ENCODE measurements around the gene TCF12.

GRCh38 chr15:57332326-57332725 is 413.9 kb downstream of the TCF12 start:
- TF ChIP-seq, protein P1, sequence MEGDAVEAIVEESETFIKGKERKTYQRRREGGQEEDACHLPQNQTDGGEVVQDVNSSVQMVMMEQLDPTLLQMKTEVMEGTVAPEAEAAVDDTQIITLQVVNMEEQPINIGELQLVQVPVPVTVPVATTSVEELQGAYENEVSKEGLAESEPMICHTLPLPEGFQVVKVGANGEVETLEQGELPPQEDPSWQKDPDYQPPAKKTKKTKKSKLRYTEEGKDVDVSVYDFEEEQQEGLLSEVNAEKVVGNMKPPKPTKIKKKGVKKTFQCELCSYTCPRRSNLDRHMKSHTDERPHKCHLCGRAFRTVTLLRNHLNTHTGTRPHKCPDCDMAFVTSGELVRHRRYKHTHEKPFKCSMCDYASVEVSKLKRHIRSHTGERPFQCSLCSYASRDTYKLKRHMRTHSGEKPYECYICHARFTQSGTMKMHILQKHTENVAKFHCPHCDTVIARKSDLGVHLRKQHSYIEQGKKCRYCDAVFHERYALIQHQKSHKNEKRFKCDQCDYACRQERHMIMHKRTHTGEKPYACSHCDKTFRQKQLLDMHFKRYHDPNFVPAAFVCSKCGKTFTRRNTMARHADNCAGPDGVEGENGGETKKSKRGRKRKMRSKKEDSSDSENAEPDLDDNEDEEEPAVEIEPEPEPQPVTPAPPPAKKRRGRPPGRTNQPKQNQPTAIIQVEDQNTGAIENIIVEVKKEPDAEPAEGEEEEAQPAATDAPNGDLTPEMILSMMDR (IDR thresholded peaks at IDR 0.05), result no peak
- TF ChIP-seq POLR2AphosphoS5 (IDR thresholded peaks at IDR 0.05) (no peak), EP300 (IDR thresholded peaks at IDR 0.05; ENCODE audit: low read depth) (no peak), POLR2A (IDR thresholded peaks at IDR 0.05) (no peak)

Data from transverse colon (tissue), 4 donors.